ENCODE measurements around the gene SMTNL2. TPM values are rescaled to one million over a fixed set of nuclear protein-coding genes. Genes with fewer than 3 reads are reported as not detected.
"Not testable (repeated sequence)": the region's sequence is repeated elsewhere in the genome, so short reads cannot be mapped to it uniquely, and the experiment has no call there.

The SMTNL2 gene
- polyA plus RNA-seq, 1 of the 3 experiments (the other 2 are of a cell fraction), result not detected

GRCh38 chr17:4594931-4595684 is 10.8 kb downstream of the SMTNL2 start:
- no peaks in the 10 kb centered on the region for H3K79me2 ChIP-seq (ENCODE audit: insufficient read depth)
- H3K9me2 ChIP-seq, result no peaks in the 10 kb centered on the region
- H3K36me3 ChIP-seq (replicated peaks in 1 of 2; ENCODE audit: control insufficient read depth in 1 of 2, insufficient read depth in 2 of 2, low read length in 1 of 2), result no peaks in the 10 kb centered on the region
- no peaks in the 10 kb centered on the region for H3K9me3 ChIP-seq
- H3K4me3 ChIP-seq (ENCODE audit: low read depth in 2 of 2, low read length in 1 of 2), result no peak overlapping the region
- peaks cover 28% of the 10 kb centered on the region for H3K27me3 ChIP-seq (ENCODE audit: insufficient read depth)
- H3F3A ChIP-seq (replicated peaks; ENCODE audit: insufficient read depth), result no peaks in the 10 kb centered on the region
- no peak overlapping the region for H2AFZ ChIP-seq (ENCODE audit: low read depth)
- H3K9ac ChIP-seq, result no peak overlapping the region
- WGBS (ENCODE audit: low lambda C conversion rate), result 73% methylated on average over 16 of the region's 29 CpGs
- TF ChIP-seq MXI1 (IDR thresholded peaks at IDR 0.05; ENCODE audit: low read depth, low read length) (no peak), POLR2AphosphoS5 (IDR thresholded peaks at IDR 0.05; ENCODE audit: low read depth, low read length) (no peak), TCF12 (IDR thresholded peaks at IDR 0.05) (no peak), MEF2A (IDR thresholded peaks at IDR 0.05; ENCODE audit: borderline replicate concordance, low read depth) (no peak), CHD2 (IDR thresholded peaks at IDR 0.05; ENCODE audit: low read length, partially characterized antibody) (no peak), CTCF (IDR thresholded peaks at IDR 0.05) (no peak; the same call in 1 of the 2 replicates), REST (IDR thresholded peaks at IDR 0.05; ENCODE audit: low read depth, low read length) (no peak), EP300 (IDR thresholded peaks at IDR 0.05; ENCODE audit: borderline replicate concordance in 1 of 2, low read depth in 1 of 2, low read length in 1 of 2) (no peak), TAF1 (IDR thresholded peaks at IDR 0.05; ENCODE audit: borderline replicate concordance, low read depth, low read length) (no peak), FOXJ3 (CRISPR knock-in tag; IDR thresholded peaks at IDR 0.05) (no peak), RAD21 (IDR thresholded peaks at IDR 0.05; ENCODE audit: low read length) (no peak), SMC3 (IDR thresholded peaks at IDR 0.05; ENCODE audit: low read depth, low read length) (no peak), GATA2 (CRISPR knock-in tag; IDR thresholded peaks at IDR 0.05) (no peak), YY1 (IDR thresholded peaks at IDR 0.05; ENCODE audit: low read depth) (no peak), RFX5 (IDR thresholded peaks at IDR 0.05; ENCODE audit: low read length) (no peak), NFIC (IDR thresholded peaks at IDR 0.05; ENCODE audit: borderline replicate concordance) (no peak), USF1 (IDR thresholded peaks at IDR 0.05; ENCODE audit: borderline replicate concordance, low read depth) (no peak), FOSL2 (IDR thresholded peaks at IDR 0.05; ENCODE audit: borderline replicate concordance, low read depth) (no peak), TEAD4 (IDR thresholded peaks at IDR 0.05; ENCODE audit: borderline replicate concordance, insufficient read depth) (no peak), ELF1 (IDR thresholded peaks at IDR 0.05) (no peak)
- peak; percentile 68 for DNase-seq
- peaks cover 0 to 16% of the 10 kb centered on the region in 2 experiments; a peak in 1 of 4 replicates for H3K4me1 ChIP-seq (ENCODE audit: control insufficient read depth in 1 of 2, insufficient read depth in 2 of 2, low read depth in 1 of 2, low read length in 1 of 2)
- POLR2A ChIA-PET, result no interaction called here
- H4K20me1 ChIP-seq (ENCODE audit: insufficient read depth), result no peaks in the 10 kb centered on the region
- H3K4me2 ChIP-seq, result no peak overlapping the region
- CTCF ChIA-PET, result interaction anchor here (0.9 to 9.7 kb wide), 5 partner anchors 10 to 97 kb away, joined by 3 to 75 read pairs (median 4); no protein-coding TSS in a partner anchor
- H3K27ac ChIP-seq (ENCODE audit: low read depth in 2 of 2, low read length in 1 of 2), result no peak overlapping the region

GRCh38 chr17:4595685-4596342 is 11.5 kb downstream of the SMTNL2 start:
- 87% methylated on average over 13 of the region's 23 CpGs for WGBS (ENCODE audit: low lambda C conversion rate)
- H3K36me3 ChIP-seq (replicated peaks in 1 of 2; ENCODE audit: control insufficient read depth in 1 of 2, insufficient read depth in 2 of 2, low read length in 1 of 2); DNase-seq: not testable (repeated sequence)

More at GRCh38 chr17:4595685-4596342, 11.5 kb downstream of the SMTNL2 start:
- H3K4me3 ChIP-seq (ENCODE audit: low read depth in 2 of 2, low read length in 1 of 2); H3K9me2 ChIP-seq; H2AFZ ChIP-seq (ENCODE audit: low read depth); H3K9me3 ChIP-seq; H3K9ac ChIP-seq; H4K20me1 ChIP-seq (ENCODE audit: insufficient read depth); H3K79me2 ChIP-seq (ENCODE audit: insufficient read depth); H3K4me2 ChIP-seq; H3K27ac ChIP-seq (ENCODE audit: low read depth in 2 of 2, low read length in 1 of 2); POLR2A ChIA-PET; H3F3A ChIP-seq (replicated peaks; ENCODE audit: insufficient read depth): not testable (repeated sequence)
- Histone ChIP-seq H3K27me3 (ENCODE audit: insufficient read depth) (peaks cover 21% of the 10 kb centered on the region), H3K4me1 (ENCODE audit: control insufficient read depth in 1 of 2, insufficient read depth in 2 of 2, low read depth in 1 of 2, low read length in 1 of 2) (peaks cover 0 to 19% of the 10 kb centered on the region in 2 experiments; a peak in 1 of 4 replicates)
- CTCF ChIA-PET, result interaction anchor here (0.9 to 6.1 kb wide), 6 partner anchors 9 to 96 kb away, joined by 3 to 39 read pairs (median 4); no protein-coding TSS in a partner anchor

Measured in SK-N-SH (cell line).